GM18505 (cell line): ENCODE measurements around the gene PLXND1.

Source experiments
- ATAC-seq: cut with Tn5 transposase; IDR thresholded peaks from one replicate; pipeline ENCODE4 v1.9.1; 2021; ENCODE audit not compliant: unreplicated experiment
- POLR2A ChIP-seq: IDR thresholded peaks from 4 replicates; pipeline ENCODE4 v1.6.1; 2011; ENCODE audit warnings: borderline replicate concordance; ENCODE audit not compliant: insufficient read depth, insufficient read length; ENCODE audit errors: extremely low read depth

Gene PLXND1

GRCh38 chr3:129512595-129512994 is 93.9 kb downstream of the PLXND1 start:
- ATAC-seq, result no peak
- no peak for TF ChIP-seq POLR2A

- no peak for ATAC-seq
- TF ChIP-seq POLR2A, result no peak
Observed at GRCh38 chr3:129507181-129507831, 99.2 kb downstream of the PLXND1 start.

- ATAC-seq, result no peak
- no peak for TF ChIP-seq POLR2A
Observed at GRCh38 chr3:129506231-129506742, 100.2 kb downstream of the PLXND1 start.

- no peak for ATAC-seq
- TF ChIP-seq POLR2A, result no peak
Observed at GRCh38 chr3:129505341-129505740, 101.1 kb downstream of the PLXND1 start.
